Stimulated activated CD4-positive, alpha-beta T cell treated with anti-CD3 and anti-CD28 coated beads, Interleukin-12 subunit alpha, Interleukin-12 subunit beta, amount 100 ng/mL, for 24 hours (primary cell): ENCODE measurements around the gene PROKR2.

Experiments used
- DNase-seq, 2 experiments: peaks; one replicate each; pipeline ENCODE4 v3.0.0-alpha.2; 2020; ENCODE audit warnings: low read depth in 2 of 2

PROKR2 gene

GRCh38 chr20:5282561-5282960 is 34.2 kb downstream of the PROKR2 start:
- DNase-seq = no peak

DNA sequence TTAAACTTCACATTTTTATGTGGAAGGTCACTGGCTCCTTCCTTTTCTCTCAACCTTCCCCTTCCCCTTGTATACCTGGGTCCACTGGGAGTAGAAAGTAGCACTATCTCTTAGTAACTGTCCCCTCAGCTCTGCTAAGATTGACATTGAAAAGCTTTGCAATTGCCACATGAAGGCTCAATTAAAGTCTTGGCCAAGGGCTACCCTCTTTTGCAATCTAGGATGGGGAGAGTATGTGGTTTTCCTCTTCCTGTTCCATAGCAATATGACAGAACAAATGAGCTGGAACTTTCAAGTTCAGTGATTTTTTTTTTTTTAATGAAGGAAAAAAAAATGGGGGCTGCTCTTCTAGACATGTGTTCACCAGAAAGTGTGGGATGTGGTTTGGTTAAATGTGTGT is 37.1 kb downstream of the PROKR2 start:
- no peak for DNase-seq

GRCh38 chr20:5272268-5272667 is 44.5 kb downstream of the PROKR2 start:
- DNase-seq = no peak

DNA sequence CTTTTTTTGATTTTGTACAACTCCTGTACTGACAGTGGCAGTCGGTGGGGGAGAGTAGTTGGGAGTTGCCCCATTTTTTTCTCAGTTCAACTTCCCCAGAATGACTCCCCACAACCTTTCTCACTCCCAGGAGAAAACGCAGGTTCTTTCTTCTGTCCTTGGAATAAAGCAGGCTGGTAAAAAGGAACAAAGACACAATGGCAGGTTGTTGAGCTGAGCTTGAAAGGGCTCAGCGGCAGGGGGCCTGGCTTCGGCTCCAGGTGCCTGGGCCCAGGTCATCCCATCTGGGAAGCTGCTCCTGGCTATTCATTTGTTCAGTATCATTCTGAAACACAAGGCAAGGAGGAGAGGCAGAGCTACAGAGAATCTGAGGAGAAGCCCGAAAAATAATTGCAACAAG is 46.2 kb downstream of the PROKR2 start:
- DNase-seq = no peak

GRCh38 chr20:5268449-5268848 is 48.3 kb downstream of the PROKR2 start:
- no peak for DNase-seq

DNA sequence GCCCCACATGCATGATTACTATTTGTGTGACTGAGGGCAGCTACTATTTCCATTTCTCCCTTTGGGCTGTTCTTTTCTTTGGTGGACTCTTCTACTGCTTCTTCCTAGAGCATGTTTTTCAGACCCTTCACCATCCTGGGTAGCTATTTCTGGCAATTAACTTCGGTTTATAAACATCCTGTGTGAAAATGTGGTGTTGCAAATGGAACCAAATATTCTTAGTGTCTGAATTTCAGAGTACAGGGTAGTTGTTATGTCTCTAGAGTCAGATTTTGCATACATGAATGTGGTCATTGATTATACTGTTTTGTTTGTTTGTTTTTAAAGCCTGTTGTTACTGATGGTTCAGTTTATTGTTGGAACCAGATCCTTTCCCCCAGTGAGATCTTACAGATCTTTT is 49.7 kb downstream of the PROKR2 start:
- DNase-seq = no peak
